ENCODE results near the gene WWC2.

WWC2 gene

DNA sequence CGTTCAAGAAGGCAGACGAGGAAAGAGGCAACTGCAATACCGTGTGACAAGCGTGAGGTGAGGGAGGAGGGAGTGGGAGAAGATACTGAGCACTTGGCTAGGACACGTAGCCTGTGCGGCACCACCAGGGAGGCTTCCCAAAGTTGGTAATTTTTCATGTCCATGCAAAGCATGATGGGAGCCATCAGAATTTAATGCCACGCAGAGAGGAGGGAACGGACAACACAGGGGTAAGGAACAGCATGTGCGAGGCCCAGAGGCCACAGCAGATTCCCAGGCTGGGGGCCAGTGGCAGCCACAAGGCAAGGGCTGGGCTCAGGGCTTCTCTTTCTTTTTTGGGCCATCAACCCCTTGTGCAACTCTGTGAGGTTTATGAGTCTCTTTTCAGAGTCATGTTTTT lies 234.1 kb downstream of the WWC2 start:
- Mint-ChIP-seq H3K27me3 (ENCODE audit: low read depth, poor library complexity) (peaks cover 3% of the 10 kb centered on the region), H3K9me3 (peaks cover 22% of the 10 kb centered on the region), H3K36me3 (ENCODE audit: low read depth) (peaks cover 7% of the 10 kb centered on the region), H3K4me1 (peaks cover 26% of the 10 kb centered on the region), H3K4me3 (no peak overlapping the region), H3K27ac (no peak overlapping the region)
- TF ChIP-seq CTCF (IDR thresholded peaks at IDR 0.05): no peak
- no peak for DNase-seq

- H3K36me3 Mint-ChIP-seq (ENCODE audit: low read depth): peaks cover 5% of the 10 kb centered on the region
- H3K4me1 Mint-ChIP-seq: peaks cover 18% of the 10 kb centered on the region
- no peak overlapping the region for H3K4me3 Mint-ChIP-seq
- H3K27me3 Mint-ChIP-seq (ENCODE audit: low read depth, poor library complexity): peaks cover 3% of the 10 kb centered on the region
- DNase-seq: no peak
- TF ChIP-seq CTCF (IDR thresholded peaks at IDR 0.05): no peak
- H3K27ac Mint-ChIP-seq: peak overlapping the region; percentile 9
- peaks cover 15% of the 10 kb centered on the region for H3K9me3 Mint-ChIP-seq
Observed at GRCh38 chr4:183333983-183334382, 234.9 kb downstream of the WWC2 start.

DNA sequence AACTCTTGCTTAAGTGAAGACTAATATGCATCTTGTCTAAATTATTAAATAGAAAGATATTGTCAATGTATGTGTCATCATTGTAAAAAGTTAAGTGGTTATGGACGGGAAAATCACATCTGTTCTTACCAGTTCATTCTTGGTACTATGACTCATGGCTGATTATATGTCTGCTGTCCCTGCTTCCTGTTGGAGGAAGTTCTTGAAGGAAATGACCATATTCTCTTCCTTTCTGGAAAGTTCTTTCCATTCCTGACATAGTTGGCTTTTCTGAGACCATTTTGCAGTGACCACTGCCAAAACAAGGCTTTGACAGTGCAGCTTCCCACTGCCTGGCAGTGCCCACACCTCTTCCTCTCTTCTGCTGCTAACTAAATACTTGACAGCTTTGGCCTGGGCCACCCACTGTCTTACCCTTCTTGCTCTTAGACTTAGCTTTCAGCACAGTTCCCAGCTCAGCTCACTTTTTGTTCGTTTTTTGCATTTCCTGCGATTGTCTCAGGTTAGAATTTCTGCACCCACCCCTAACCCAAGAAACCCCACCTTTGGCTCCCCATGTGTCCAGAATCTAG lies 236.4 kb downstream of the WWC2 start:
- H3K36me3 Mint-ChIP-seq (ENCODE audit: low read depth): no peaks in the 10 kb centered on the region
- DNase-seq: no peak
- no peak overlapping the region for H3K27ac Mint-ChIP-seq
- no peak overlapping the region for H3K4me3 Mint-ChIP-seq
- H3K9me3 Mint-ChIP-seq: peaks cover 8% of the 10 kb centered on the region
- TF ChIP-seq CTCF (IDR thresholded peaks at IDR 0.05): no peak
- H3K4me1 Mint-ChIP-seq: peaks cover 17% of the 10 kb centered on the region
- H3K27me3 Mint-ChIP-seq (ENCODE audit: low read depth, poor library complexity): peaks cover 8% of the 10 kb centered on the region

DNA sequence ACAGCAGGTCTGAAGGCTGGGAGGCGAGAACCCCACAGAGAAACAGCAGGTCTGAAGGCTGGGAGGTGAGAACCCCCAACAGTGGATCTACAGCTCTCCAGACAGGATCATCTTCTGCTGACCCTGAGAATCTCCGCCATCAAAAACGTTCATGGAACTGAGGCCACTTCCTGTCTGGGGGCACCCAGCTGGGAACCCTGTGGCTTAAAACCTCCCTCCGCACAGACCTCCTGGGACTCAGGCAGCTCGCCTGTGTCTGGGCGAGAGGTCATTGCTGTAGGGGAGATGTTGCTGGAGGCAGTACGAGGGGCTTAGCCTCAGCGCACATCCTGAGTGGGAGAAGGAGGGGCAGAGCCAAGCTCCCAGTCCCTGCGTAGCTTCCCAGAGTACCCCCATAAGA lies 238.3 kb downstream of the WWC2 start:
- Mint-ChIP-seq H3K4me1 (peaks cover 14% of the 10 kb centered on the region), H3K4me3 (no peak overlapping the region), H3K27ac (no peak overlapping the region), H3K9me3 (peaks cover 8% of the 10 kb centered on the region), H3K27me3 (ENCODE audit: low read depth, poor library complexity) (peaks cover 9% of the 10 kb centered on the region), H3K36me3 (ENCODE audit: low read depth) (no peaks in the 10 kb centered on the region)
- DNase-seq: no peak
- TF ChIP-seq CTCF (IDR thresholded peaks at IDR 0.05): no peak

DNA sequence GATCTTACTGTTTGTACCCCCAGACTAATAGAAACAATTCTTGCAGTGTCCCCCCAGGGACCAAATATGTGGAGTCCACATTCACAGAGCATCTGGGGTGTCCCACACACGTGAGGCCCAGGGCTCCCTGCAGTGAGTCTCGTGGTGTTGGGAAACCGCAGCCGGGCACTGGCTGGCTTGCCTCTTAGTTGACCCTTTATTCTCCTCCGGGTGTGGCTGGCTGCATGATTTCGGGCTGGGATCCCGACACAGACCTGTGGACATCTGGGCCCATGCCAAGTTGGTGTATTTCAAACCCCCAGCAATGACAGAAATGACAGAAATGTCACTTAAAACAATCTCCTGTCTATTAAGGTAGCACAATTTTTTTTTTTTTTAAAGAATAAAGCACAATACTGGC lies 238.8 kb downstream of the WWC2 start:
- no peak for TF ChIP-seq CTCF (IDR thresholded peaks at IDR 0.05)
- Mint-ChIP-seq H3K36me3 (ENCODE audit: low read depth) (no peaks in the 10 kb centered on the region), H3K4me3 (no peak overlapping the region), H3K27ac (no peak overlapping the region), H3K4me1 (peaks cover 9% of the 10 kb centered on the region), H3K27me3 (ENCODE audit: low read depth, poor library complexity) (peaks cover 7% of the 10 kb centered on the region), H3K9me3 (peaks cover 8% of the 10 kb centered on the region)
- no peak for DNase-seq

Measured in nephron progenitor cell (in vitro differentiated cells).